RPMI8226 (cell line): Measurements from ENCODE around the gene TNFRSF1B.

ENCODE experiments used
- DNase-seq: peaks from one replicate; pipeline ENCODE4 v3.0.0-alpha.2; 2015

The TNFRSF1B gene

GRCh38 chr1:12176298-12177118, 9.7 kb downstream of the TNFRSF1B start:
- DNase-seq: no peak

GRCh38 chr1:12177156-12177998, 10.6 kb downstream of the TNFRSF1B start:
- no peak for DNase-seq

- DNase-seq: no peak
Observed at GRCh38 chr1:12177999-12178441, 11.2 kb downstream of the TNFRSF1B start.

GRCh38 chr1:12178511-12178910, 11.7 kb downstream of the TNFRSF1B start:
- DNase-seq: no peak

GRCh38 chr1:12179111-12179519, 12.3 kb downstream of the TNFRSF1B start:
- no peak for DNase-seq

- DNase-seq: no peak
Observed at GRCh38 chr1:12179676-12180075, 12.9 kb downstream of the TNFRSF1B start.

- DNase-seq: no peak
Observed at GRCh38 chr1:12180315-12180714, 13.5 kb downstream of the TNFRSF1B start.

GRCh38 chr1:12180903-12181302, 14.1 kb downstream of the TNFRSF1B start:
- DNase-seq: no peak

- no peak for DNase-seq
Observed at GRCh38 chr1:12181568-12181967, 14.8 kb downstream of the TNFRSF1B start.

- DNase-seq: no peak
Observed at GRCh38 chr1:12182410-12182984, 15.7 kb downstream of the TNFRSF1B start.

GRCh38 chr1:12183095-12183794, 16.5 kb downstream of the TNFRSF1B start:
- DNase-seq: no peak

GRCh38 chr1:12184008-12184681, 17.4 kb downstream of the TNFRSF1B start:
- no peak for DNase-seq

- no peak for DNase-seq
Observed at GRCh38 chr1:12185036-12185917, 18.5 kb downstream of the TNFRSF1B start.

GRCh38 chr1:12185918-12186678, 19.3 kb downstream of the TNFRSF1B start:
- DNase-seq: no peak

- no peak for DNase-seq
Observed at GRCh38 chr1:12186679-12186985, 19.8 kb downstream of the TNFRSF1B start.

GRCh38 chr1:12188115-12188514, 21.3 kb downstream of the TNFRSF1B start:
- no peak for DNase-seq

- DNase-seq: no peak
Observed at GRCh38 chr1:12188657-12189327, 22.0 kb downstream of the TNFRSF1B start.

GRCh38 chr1:12189328-12189682, 22.5 kb downstream of the TNFRSF1B start:
- no peak for DNase-seq

- no peak for DNase-seq
Observed at GRCh38 chr1:12191242-12192032, 24.6 kb downstream of the TNFRSF1B start.
